Measurements from ENCODE around the gene SLC37A1.

The SLC37A1 gene

GRCh38 chr21:42546433-42546832 is 32.8 kb downstream of the SLC37A1 start:
- no peak for DNase-seq

DNA sequence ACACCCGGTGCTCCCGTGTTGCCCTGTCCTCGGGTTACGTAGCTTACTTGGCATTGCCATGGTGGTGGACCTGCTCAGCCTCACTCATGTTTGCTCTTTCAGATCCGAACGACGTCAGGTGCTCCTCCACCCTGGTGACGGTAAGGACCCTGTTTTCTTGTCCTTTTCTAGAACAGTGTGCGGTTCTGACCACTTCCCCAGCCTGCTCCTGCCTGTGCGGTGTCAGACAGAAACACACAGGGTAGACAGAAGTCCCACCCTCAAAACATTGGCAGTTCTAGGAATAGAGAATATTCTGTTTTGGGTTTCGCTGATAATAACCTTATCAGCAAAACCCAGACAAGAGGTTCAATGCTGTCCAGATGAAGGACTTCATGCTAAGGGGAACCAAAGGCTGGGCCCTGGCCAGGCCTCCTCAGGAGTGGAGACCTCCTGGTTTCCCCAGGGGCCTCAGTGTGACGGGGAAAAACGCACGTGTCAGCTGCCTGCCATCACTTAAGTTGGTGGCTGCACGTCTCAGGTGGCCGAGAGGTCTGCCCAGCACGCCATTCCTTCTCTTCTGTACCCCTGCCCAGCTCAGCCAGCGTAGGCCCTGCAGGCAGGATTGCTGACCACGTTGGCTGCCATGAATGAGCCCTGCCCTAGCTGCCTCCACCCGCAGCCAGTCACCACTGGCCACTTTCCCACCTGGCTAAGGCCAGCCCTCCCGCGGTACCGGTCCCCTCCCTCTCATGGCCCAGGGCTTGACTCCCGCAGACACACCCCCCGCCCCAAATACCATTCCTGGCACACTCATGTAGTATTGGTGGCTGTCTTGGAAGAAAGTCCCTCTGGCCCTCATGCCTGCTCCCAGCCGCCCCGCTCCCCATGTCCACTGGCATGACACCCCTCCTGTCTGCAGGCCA is 33.6 kb downstream of the SLC37A1 start:
- DNase-seq, result no peak

DNA sequence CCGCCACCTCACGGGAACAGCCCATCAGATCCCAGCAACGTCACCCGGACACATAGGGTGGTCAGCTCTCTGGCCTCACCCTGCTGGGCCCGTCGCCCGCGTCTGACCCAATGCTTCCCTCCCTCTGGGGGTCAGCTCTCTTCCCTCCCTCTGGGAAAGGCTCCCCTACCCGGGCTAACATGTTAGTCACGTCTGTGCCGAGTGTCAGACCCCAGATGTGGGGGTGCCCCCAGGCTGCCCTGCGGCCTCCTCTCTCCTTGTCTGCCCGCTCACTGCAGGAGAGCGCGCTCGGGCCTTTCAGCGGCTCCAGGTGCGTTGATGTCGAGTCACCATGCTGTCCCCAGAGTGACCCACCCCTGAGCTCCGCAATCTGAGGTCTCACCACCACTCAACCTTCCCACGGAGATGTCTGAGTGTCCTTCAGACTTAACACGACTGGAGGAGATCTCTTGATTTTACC is 34.3 kb downstream of the SLC37A1 start:
- DNase-seq, result no peak

GRCh38 chr21:42548687-42549406 is 35.2 kb downstream of the SLC37A1 start:
- no peak for DNase-seq

DNA sequence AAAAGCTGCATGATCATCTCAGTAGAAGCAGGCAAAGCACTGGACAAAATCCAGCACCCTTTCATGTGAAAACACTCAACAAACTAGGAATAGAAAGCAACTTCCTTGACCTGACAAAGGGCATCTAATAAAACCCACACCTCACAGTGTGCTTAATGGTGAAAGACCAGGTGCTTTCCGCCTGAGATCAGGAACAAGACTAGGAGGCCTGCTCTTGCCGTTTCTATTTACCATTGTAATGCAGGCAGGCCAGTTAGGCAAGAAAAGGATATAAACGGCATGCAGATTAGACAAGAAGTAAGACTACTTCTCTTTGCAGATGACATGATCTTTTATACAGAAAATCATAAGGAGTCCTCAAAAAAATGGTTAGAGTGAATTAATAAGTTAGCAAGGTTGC is 37.2 kb downstream of the SLC37A1 start:
- DNase-seq, result no peak

DNA sequence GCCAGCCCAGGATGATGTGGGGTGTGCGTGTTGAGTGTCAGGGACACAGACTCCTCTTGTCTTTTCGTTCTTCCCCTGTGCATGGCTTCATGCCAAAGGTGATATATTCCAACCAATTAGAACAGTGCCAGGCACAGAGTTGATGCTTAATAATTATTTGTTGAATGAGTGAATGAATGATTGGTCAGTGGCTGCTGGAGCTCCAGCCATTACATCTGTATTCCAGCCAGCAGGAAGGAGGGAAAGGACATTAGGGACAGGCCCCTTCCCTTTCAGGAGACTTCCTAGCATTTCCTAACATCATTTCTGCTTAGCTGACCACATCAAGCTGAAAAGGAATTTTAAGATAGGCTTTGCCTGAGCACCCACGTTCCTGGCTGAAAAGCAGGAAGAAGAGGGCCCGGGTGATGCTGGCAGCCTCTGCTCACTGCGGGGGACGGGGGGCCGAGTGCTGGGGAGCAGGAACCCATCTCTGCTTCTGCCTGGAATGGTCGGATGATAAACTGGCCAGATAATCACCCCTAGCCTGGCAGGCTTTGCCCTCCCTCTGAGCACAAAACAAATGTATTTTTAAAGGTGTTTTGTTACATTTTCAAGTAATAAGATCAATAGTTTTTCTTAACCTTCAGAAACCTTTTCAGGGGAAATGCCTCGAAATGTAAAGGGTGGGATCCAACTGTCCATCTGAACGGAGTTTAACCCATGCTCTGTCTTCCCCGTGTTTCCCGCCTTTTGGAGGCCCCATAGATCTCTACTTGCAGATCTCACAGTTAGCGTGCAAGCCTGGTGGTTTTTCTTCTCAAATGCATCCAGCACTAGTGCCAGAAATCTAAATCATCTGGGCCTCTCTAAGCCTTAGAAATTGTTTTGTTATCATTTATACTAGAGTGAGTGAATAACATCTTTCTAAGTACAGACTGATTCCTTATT is 39.0 kb downstream of the SLC37A1 start:
- DNase-seq, result no peak

DNA sequence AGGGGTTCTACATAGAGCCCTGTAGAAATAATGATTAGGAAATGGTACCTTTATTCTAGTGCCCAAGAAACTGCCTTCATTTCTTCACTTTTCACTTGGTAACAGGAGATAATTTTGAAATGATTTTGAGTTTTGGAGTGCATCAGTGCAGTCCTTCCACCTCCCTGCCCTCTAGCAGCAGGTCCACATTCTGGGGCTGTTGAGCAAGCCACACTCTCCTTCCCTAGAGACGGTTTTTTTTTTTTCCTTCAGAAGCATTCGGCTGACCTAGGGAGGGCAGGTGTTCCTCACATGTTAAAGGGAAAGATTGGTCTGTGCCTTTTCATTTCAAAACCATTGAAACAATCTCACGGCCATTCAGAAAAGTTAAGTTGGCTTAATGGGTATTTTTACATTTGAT is 39.8 kb downstream of the SLC37A1 start:
- DNase-seq, result no peak

DNA sequence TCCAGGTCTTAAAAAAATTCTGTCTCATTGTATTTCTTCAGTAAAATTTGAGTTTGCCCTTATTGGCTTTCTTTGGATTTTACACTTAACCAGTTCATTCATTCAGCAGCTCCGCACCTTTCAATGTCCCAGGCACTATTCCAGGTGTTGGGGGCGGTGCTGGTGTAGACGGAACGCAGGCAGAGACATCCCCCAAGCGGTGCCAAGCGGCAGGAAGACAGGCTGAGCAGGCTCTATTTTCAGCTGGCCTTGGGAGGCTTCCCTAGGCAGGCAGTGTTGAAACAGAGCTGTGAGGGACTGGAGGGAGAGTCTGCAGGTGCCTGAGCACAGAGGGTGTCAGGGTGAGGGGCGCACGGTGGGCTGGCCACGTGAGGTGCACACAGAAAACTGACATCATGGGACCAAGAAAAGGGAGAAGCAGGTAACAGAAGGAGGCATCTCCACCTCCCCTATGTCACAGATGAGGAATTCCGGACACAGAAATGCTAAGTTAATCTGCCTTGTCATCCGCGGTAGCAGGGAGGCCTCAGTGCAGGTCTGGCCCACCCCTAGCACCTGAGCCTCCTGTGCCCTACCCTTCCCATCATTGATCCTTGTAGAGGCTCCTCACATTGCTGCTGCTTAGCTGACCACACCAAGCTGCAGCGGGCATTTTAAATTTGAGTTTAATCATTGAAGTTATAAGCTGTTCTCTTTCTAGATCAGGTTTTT is 40.8 kb downstream of the SLC37A1 start:
- peak; percentile 16 for DNase-seq

- no peak for DNase-seq
Observed at GRCh38 chr21:42555756-42556438, 42.2 kb downstream of the SLC37A1 start.

GRCh38 chr21:42556476-42556875 is 42.8 kb downstream of the SLC37A1 start:
- no peak for DNase-seq

- DNase-seq, result no peak
Observed at GRCh38 chr21:42556960-42557359, 43.3 kb downstream of the SLC37A1 start.

DNA sequence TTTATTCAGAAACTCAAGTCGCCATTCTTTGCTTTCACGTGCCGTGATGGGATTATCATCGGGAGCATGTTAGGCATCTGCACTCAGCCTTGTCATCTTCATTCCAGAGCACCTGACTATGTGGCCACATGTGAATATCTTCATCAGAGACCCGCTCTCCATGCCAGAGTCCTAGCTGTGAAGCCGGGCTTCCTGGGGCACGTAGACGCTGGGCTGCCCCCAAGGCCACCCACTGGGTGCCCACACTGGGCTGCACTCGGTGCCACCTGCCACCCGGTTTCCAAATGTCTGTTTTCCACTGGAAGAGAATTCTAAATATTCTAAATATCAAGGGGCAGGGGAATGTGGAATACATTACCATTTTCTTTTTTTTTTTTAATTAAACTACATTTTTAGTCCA is 43.8 kb downstream of the SLC37A1 start:
- no peak for DNase-seq

- DNase-seq, result no peak
Observed at GRCh38 chr21:42558368-42558767, 44.7 kb downstream of the SLC37A1 start.

DNA sequence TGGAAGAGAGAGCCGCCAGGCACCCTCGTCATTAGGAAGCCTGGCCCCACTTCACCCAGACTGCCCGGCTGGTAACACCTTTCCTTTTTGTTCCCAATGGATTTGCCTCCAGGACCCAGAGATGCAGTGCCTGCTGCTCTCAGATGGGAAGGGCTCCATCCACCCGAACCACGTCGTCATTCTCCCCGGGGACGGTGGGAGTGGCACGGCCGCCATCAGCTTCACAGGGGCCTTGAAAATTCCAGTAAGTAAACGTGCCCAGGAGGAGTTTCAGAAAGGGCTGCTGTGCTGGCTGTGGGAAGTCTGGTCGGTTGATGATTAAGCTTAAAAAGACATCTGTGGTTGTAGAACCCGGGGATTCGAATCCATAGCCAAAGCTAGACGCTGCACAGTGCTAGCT is 45.2 kb downstream of the SLC37A1 start:
- DNase-seq, result no peak

DNA sequence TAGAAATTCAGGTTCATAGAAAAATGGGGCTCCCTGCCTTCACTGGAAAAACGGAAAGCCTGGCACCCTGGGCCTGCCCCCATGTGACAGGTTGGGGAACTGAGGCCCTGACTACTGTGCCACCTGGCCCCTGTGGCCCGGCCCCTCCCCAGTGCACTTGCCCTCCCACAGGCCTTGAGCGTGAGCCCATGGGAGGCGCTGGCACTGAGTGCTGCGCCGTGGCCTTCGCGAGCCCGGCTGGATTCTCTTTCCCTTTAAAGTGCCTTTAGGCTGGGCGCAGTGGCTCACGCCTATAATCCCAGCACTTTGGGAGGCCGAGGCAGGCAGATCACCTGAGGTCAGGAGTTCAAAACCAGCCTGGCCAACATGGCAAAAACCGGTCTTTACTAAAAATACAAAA is 45.7 kb downstream of the SLC37A1 start:
- DNase-seq, result no peak

GRCh38 chr21:42560517-42561179 is 47.0 kb downstream of the SLC37A1 start:
- DNase-seq, result peak; percentile 40

GRCh38 chr21:42561762-42562650 is 48.4 kb downstream of the SLC37A1 start:
- DNase-seq, result no peak

DNA sequence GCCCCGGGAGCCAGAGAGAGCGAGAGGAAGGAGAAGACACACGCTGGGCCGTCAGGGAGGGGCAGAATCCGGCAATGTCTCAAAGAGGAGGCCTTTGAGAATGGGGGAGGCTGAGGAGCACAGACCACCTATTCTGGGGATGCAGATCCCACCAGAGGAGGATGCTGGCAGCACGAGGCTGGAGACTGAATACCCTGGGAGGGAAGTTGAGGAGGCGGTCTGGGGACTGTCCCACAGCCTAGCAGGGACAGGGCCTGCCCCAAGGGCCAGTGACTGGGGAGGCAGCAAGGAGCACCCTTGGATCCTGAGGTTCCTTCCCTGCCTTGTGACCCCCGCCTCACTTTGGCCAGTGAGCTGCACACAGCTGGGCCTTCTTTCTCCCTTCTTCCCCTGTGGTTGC is 49.2 kb downstream of the SLC37A1 start:
- no peak for DNase-seq

DNA sequence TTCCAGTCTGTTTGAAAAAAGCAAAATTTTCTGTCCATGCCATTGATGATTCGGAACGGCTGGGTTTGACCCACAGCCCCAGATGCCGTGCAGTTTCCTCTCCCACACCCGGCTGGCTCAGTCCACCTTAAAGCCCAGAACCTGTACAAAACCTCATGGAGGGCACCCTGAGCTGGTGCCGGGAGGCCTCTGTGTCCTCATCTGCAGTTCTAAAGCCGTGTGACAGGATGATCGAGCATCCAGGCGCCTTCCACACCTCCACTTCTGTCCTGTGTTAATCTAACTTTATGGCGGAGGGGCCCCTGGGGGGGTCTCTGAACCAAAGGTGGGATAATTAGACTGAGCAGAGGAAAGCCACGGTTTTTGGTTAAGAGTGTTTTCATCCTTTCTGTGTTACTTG is 49.6 kb downstream of the SLC37A1 start:
- no peak for DNase-seq

DNA sequence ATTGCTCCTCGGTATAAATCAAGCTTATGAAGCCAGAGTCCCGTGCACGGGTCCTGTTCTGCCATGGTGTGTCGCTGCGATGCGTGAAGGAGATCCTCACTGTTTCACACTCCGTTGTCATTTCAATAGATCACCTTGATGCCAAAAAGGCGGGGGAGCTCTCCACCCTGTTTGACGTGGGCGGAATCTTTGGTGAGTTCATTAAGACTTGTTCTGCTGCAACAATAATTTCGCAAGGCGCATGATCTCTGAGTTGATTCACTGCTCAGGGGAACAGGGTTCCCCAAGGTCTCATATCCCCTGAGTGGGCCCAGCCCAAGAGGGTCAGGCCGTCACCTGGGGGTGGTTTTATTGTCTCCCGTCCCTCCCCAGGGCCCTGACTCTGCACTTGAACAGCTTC is 50.0 kb downstream of the SLC37A1 start:
- DNase-seq, result no peak
